Spleen (tissue), 7 donors: ENCODE measurements around the gene MPPED2.

Experiments used
- POLR2A ChIP-seq, 3 donors: fragments of 450-650 bp; IDR thresholded peaks; one replicate each; pipeline ENCODE4 v1.5.1; 2017; ENCODE audit warnings: antibody characterized with exemption in 3 of 3, mild to moderate bottlenecking in 1 of 3
- TF ChIP-seq, protein P1 (sequence below), 11 experiments: fragments of 200-600 bp in 7 of 11; fragments of 450-650 bp in 4 of 11; sonication (generic) in 4 of 11; IDR thresholded peaks in 8 of 11; conservative IDR thresholded peaks in 3 of 11; 1 replicate in 7 of 11; 2 replicates in 4 of 11; pipeline versions ENCODE4 v1.4.0 to v1.8.0; 2016 to 2021; ENCODE audit warnings: antibody characterized with exemption in 11 of 11, inconsistent platforms in 4 of 11, mild to moderate bottlenecking in 1 of 11
- donor health status: DM: no; HTN: no; CAD: no; lungs with moderate emphysema.
- donor health status: DM: no; HTN: no; CAD: no.
- donor health status: DM: no; HTN: no; CAD: no.

DNA sequence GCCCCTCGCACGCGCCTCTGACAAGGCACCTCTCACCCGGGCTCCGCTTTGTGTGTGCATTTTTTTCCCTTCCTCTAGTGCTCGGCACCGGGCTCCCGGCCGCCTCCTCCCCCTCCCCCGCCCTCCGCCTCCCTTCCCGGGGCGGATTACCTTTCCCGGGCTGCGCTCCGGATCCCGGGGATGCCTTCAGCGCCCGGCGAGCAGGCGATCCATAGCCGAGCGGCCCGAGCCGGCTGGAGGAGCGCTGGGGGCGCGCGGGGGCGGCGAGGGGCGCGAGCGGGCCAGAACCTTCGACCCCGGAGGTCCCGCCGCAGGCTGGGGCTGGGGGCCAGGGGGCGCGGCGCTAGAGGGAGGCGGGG lies 282 bp downstream of the MPPED2 start:
- TF ChIP-seq, protein P1, sequence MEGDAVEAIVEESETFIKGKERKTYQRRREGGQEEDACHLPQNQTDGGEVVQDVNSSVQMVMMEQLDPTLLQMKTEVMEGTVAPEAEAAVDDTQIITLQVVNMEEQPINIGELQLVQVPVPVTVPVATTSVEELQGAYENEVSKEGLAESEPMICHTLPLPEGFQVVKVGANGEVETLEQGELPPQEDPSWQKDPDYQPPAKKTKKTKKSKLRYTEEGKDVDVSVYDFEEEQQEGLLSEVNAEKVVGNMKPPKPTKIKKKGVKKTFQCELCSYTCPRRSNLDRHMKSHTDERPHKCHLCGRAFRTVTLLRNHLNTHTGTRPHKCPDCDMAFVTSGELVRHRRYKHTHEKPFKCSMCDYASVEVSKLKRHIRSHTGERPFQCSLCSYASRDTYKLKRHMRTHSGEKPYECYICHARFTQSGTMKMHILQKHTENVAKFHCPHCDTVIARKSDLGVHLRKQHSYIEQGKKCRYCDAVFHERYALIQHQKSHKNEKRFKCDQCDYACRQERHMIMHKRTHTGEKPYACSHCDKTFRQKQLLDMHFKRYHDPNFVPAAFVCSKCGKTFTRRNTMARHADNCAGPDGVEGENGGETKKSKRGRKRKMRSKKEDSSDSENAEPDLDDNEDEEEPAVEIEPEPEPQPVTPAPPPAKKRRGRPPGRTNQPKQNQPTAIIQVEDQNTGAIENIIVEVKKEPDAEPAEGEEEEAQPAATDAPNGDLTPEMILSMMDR (IDR thresholded peaks at IDR 0.05 in 8 of 11, conservative IDR thresholded peaks at IDR 0.05 in 3 of 11), result no peak
- no peak for TF ChIP-seq POLR2A (IDR thresholded peaks at IDR 0.05)
